ENCODE data around the gene SPIN3. TPM values are rescaled to one million over a fixed set of nuclear protein-coding genes. Genes with fewer than 3 reads are reported as not detected.

Gene SPIN3
- total and polyA plus RNA-seq, 10 of the 15 experiments (the other 5 are each of a cell fraction or from before 2014, with no cell fraction given): 2.1 to 12.3 (median 9.5) TPM

- TF ChIP-seq ZNF592 (IDR thresholded peaks at IDR 0.05) (no peak), TCF3 (IDR thresholded peaks at IDR 0.05; ENCODE audit: borderline replicate concordance, insufficient read depth, low read depth, low read length) (no peak), POLR2AphosphoS2 (IDR thresholded peaks at IDR 0.05; ENCODE audit: low read depth, low read length) (peak; percentile 57; the same call in 1 of the 2 replicates), BMI1 (IDR thresholded peaks at IDR 0.05; ENCODE audit: borderline replicate concordance) (no peak), YBX1 (IDR thresholded peaks at IDR 0.05) (no peak), RB1 (IDR thresholded peaks at IDR 0.05; ENCODE audit: borderline replicate concordance) (no peak), EZH2 (IDR thresholded peaks at IDR 0.05; ENCODE audit: borderline replicate concordance, control insufficient read depth, low read depth, low read length) (no peak), EGR1 (IDR thresholded peaks at IDR 0.05; ENCODE audit: borderline replicate concordance in 1 of 2, low read depth in 2 of 2, low read length in 2 of 2) (no peak), ZNF274 (IDR thresholded peaks at IDR 0.05; ENCODE audit: insufficient read depth, insufficient read length) (no peak), ESRRA (IDR thresholded peaks at IDR 0.05; ENCODE audit: low read length) (no peak), IRF5 (IDR thresholded peaks at IDR 0.05; ENCODE audit: borderline replicate concordance) (no peak), ZNF24 (IDR thresholded peaks at IDR 0.05) (no peak), POU2F2 (IDR thresholded peaks at IDR 0.05; ENCODE audit: borderline replicate concordance, low read depth, low read length) (0 out of 3 replicates have a peak, but pooled peaks have one; percentile 20), ZBTB4 (CRISPR knock-in tag; IDR thresholded peaks at IDR 0.05) (no peak), CHD4 (IDR thresholded peaks at IDR 0.05) (no peak), ZBTB40 (IDR thresholded peaks at IDR 0.05; ENCODE audit: borderline replicate concordance) (peak; percentile 56; the same call in 1 of the 2 replicates)
Measured at GRCh38 chrX:56995271-56995994, at the start of gene SPIN3 (continued).

All from GM12878 (cell line).